Ascending aorta (tissue), 2 donors: ENCODE results near the gene INAFM1. TPM values are rescaled to one million over a fixed set of nuclear protein-coding genes. Genes with fewer than 3 reads are reported as not detected.

ENCODE experiments used
- DNase-seq, 2 donors: peaks; one replicate each; pipeline ENCODE4 v3.0.0-alpha.2; 2019; ENCODE audit warnings: low spot score in 2 of 2
- H3K27ac ChIP-seq, 2 donors: fragments of 200-600 bp; sonication (generic); one replicate each; pipeline ENCODE4 v1.5.1; 2016 to 2017; ENCODE audit warnings: mild to moderate bottlenecking in 1 of 2
- H3K27me3 ChIP-seq: fragments of 200-600 bp; sonication (generic); one replicate; pipeline ENCODE4 v1.5.1; 2017
- H3K36me3 ChIP-seq, 2 donors: fragments of 200-600 bp; sonication (generic); one replicate each; pipeline ENCODE4 v1.5.1; 2016
- H3K4me1 ChIP-seq, 2 donors: fragments of 200-600 bp; sonication (generic); one replicate each; pipeline ENCODE4 v1.5.1; 2016 to 2017; ENCODE audit warnings: mild to moderate bottlenecking in 1 of 2
- H3K4me3 ChIP-seq, 2 donors: fragments of 200-600 bp; sonication (generic); one replicate each; pipeline ENCODE4 v1.5.1; 2016 to 2017; ENCODE audit warnings: mild to moderate bottlenecking in 1 of 2
- H3K9me3 ChIP-seq, 2 donors: fragments of 200-600 bp; sonication (generic); one replicate each; pipeline ENCODE4 v1.5.1; 2016
- intact Hi-C: fragments of 100-400 bp; cut with DNase I; formaldehyde crosslinking; loops from one replicate; pipeline ENCODE4 v1.15.1; 2023
- total RNA-seq: library from RNA; depleted of rRNA; stranded (reverse); fragments of >200 nt; gene quantifications from one replicate; pipeline ENCODE4 v1.1.0, GENCODE V29; 2016
- TF ChIP-seq, protein P1 (sequence below), 3 experiments: fragments of 200-600 bp in 2 of 3; fragments of 450-650 bp in 1 of 3; sonication (generic) in 2 of 3; IDR thresholded peaks; one replicate each; pipeline ENCODE4 v1.5.1; 2016 to 2019; ENCODE audit warnings: antibody characterized with exemption in 3 of 3, mild to moderate bottlenecking in 1 of 3, moderate library complexity in 1 of 3

The INAFM1 gene
- total RNA-seq, 1 donor from 2014 or later, result 33.7 TPM

DNA sequence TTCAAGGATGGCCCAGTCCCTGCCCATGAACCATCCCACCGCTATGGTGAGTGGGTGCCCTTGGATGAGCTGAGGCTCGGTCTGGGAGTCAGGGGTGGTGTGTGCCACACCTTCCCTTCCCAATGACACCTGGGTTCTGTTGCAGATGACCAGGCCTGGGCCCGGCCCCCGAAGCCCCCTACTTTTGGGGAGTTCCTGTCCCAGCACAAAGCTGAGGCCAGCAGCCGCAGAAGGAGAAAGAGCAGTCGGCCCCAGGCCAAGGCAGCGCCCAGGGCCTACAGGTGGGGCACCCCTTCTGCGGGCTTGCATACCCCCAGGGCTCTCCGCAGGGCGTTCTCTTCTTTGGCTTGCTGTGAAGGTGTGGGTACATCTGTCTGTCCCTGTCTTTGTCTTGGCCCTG lies 4.3 kb upstream of the INAFM1 start:
- H3K27ac ChIP-seq, result no peak overlapping the region
- no peaks in the 10 kb centered on the region for H3K27me3 ChIP-seq
- H3K4me3 ChIP-seq, result no peak overlapping the region
- H3K9me3 ChIP-seq, result no peaks in the 10 kb centered on the region
- TF ChIP-seq, protein P1, sequence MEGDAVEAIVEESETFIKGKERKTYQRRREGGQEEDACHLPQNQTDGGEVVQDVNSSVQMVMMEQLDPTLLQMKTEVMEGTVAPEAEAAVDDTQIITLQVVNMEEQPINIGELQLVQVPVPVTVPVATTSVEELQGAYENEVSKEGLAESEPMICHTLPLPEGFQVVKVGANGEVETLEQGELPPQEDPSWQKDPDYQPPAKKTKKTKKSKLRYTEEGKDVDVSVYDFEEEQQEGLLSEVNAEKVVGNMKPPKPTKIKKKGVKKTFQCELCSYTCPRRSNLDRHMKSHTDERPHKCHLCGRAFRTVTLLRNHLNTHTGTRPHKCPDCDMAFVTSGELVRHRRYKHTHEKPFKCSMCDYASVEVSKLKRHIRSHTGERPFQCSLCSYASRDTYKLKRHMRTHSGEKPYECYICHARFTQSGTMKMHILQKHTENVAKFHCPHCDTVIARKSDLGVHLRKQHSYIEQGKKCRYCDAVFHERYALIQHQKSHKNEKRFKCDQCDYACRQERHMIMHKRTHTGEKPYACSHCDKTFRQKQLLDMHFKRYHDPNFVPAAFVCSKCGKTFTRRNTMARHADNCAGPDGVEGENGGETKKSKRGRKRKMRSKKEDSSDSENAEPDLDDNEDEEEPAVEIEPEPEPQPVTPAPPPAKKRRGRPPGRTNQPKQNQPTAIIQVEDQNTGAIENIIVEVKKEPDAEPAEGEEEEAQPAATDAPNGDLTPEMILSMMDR (IDR thresholded peaks at IDR 0.05), result no peak
- intact Hi-C loops, result loop anchor here (10.0 kb wide), 1 partner anchor 334 kb away; the partner anchor contains the start of gene BICRA
- H3K36me3 ChIP-seq, result peaks cover 38 to 52% of the 10 kb centered on the region in 2 donors
- H3K4me1 ChIP-seq, result peaks cover 5 to 10% of the 10 kb centered on the region in 2 donors
- no peak for DNase-seq

DNA sequence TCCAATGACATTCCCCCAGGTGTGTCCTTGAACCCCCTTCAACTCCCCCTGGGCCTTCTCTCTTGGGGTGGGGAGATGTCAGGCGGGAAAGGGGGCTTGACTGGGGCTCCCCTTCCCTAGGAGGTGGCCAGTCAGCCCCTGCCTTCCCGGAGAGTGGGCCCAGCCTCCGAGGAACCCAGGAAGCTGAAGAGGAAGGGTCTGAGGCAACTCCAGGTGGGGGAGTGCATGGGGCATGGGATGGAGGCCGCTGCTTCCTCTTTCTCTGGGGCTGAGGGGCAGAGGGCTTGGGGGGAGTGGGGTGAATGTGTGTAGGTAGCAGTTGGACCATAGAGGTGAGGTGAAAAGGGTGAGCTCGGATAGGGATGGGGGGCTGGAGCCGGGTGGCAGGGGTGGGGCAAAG lies 2.7 kb upstream of the INAFM1 start:
- no peaks in the 10 kb centered on the region for H3K9me3 ChIP-seq
- no peak for DNase-seq
- intact Hi-C loops, result loop anchor here (10.0 kb wide), 1 partner anchor 333 kb away; the partner anchor contains the start of gene BICRA
- H3K4me3 ChIP-seq, result no peak overlapping the region
- H3K27me3 ChIP-seq, result no peaks in the 10 kb centered on the region
- peaks cover 25 to 41% of the 10 kb centered on the region in 2 donors for H3K36me3 ChIP-seq
- peak overlapping the region; percentile 99 for H3K27ac ChIP-seq
- TF ChIP-seq, protein P1 (IDR thresholded peaks at IDR 0.05), result no peak
- H3K4me1 ChIP-seq, result peaks cover 7 to 21% of the 10 kb centered on the region in 2 donors

DNA sequence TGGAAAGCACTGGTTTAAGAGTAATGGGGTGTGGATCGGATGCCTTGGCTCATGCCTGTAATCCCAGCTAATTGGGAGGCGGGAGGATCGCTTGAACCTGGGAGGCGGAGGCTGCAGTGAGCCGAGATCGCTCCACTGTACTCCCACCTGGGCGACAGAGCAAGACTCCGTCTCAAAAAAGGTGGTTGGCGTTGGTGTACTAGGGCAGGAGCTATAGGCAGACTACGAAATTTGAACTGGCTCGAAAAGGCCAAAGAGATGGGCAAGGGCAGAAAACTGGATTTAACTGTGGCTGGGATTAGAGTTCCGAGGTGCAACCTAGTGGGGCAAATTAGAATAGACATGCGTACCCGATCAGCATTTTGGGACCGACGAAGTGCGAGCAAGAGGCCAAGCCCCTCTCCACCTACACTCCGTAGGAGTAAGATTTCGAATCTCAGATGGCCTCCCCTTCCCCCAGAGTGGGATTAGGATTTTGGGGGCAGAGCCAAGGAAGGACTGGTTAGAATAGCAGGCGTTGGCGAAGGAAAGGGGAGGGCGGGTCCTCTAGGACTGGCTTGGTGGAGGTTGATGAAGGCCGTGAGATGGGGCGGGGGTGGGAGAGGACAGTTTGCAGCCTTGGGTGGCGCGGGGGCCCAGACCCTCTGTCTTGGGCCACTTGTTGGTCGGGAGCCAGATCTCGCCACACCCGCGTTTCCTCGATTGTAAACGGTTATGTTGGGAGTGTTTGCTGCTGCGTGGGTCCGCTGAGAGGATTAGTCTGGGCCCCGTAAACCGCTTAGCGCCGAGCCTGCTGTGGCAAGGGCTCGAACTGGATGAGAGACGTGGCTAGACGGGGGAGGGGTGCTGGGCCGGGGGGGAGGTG lies 2.0 kb upstream of the INAFM1 start:
- intact Hi-C loops, result loop anchor here (10.0 kb wide), 1 partner anchor 332 kb away; the partner anchor contains the start of gene BICRA
- Histone ChIP-seq H3K4me1 (peaks cover 7 to 27% of the 10 kb centered on the region in 2 donors), H3K36me3 (peaks cover 18 to 33% of the 10 kb centered on the region in 2 donors), H3K9me3 (no peaks in the 10 kb centered on the region), H3K27me3 (no peaks in the 10 kb centered on the region), H3K4me3 (peak overlapping the region; percentile 77 to 87), H3K27ac (peak overlapping the region; percentile 99)
- TF ChIP-seq, protein P1 (IDR thresholded peaks at IDR 0.05), result no peak
- peak in 1 of 2 donors; percentile 78 for DNase-seq

DNA sequence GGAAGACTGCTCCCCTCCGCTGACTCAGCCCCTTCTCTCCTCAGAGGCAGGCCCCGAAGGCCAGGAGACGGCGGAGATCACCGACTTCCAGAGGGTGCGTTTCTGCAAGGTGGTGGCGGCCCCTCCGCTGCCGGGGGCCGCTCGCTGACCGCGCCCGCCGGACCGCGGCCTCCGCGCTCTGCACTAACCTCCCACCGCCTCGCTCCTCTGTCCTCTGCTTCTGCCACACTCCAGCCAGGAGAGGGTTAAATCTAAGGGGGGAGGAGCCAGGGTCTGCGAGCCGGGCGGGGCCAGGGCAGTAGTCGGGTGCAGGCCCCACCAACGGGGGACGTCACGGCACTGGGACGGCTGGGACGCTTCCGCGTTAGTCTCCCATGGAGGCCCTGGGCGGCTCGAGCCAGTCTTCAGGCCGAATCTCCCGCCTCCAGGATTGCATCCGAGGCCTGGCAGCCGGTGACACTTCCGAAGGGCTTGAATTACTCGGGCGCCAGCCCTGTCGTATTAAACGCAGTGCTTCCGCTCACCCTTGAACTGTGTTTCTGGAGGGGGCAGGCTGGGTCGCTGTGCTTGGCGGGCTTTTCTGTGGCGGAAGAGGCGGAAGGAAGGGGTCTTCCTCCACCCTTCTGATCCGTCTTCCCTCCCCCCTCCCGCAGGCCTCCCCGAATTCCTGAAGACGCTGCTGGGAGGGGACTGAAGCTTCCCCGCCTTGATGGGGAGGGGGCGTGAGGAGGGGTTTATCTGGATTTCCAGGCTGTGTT lies 1.2 kb upstream of the INAFM1 start:
- TF ChIP-seq, protein P1 (IDR thresholded peaks at IDR 0.05), result no peak
- intact Hi-C loops, result loop anchor here (1.0 to 10.0 kb wide), 3 partner anchors 16 to 331 kb away; partner anchors contain the start of genes BBC3 and BICRA
- peak; percentile 77 to 97 for DNase-seq
- Histone ChIP-seq H3K27me3 (no peaks in the 10 kb centered on the region), H3K36me3 (peaks cover 18 to 26% of the 10 kb centered on the region in 2 donors), H3K4me3 (peak overlapping the region; percentile 77 to 87), H3K9me3 (no peaks in the 10 kb centered on the region), H3K27ac (peak overlapping the region; percentile 99), H3K4me1 (peaks cover 7 to 32% of the 10 kb centered on the region in 2 donors)
